PC-3 (cell line): Measurements from ENCODE around the gene PPP1R14C. TPM values are rescaled to one million over a fixed set of nuclear protein-coding genes. Genes with fewer than 3 reads are reported as not detected.

Experiments used
- ATAC-seq: fragments of 200-7000 bp; cut with Tn5 transposase; 2 replicates; pipeline ENCODE4 v1.9.1; 2020; ENCODE audit warnings: mild to moderate bottlenecking, moderate library complexity
- BruUV-seq: library from RNA; stranded (reverse); fragments of 400-500 nt; replicated peaks from 2 replicates; lab custom pipeline; 2021; lab: Mats Ljungman, UMichigan
- CTCF ChIA-PET: fragments of 300-600 bp; sonication (Branson Sonifier 250); formaldehyde crosslinking; loops from one replicate; lab custom pipeline; 2022; ENCODE audit warnings: antibody characterized with exemption; lab: Charles Lee
- POLR2A ChIA-PET: fragments of 300-600 bp; sonication (Branson Sonifier 250); formaldehyde crosslinking; loops from one replicate; lab custom pipeline; 2022; ENCODE audit warnings: antibody characterized with exemption; ENCODE audit not compliant: unreplicated experiment; lab: Charles Lee
- DNase-seq: peaks from one replicate; pipeline ENCODE4 v3.0.0-alpha.2; 2015
- H2AFZ ChIP-seq: fragments of 300-600 bp; sonication (generic); 2 replicates; pipeline ENCODE4 v1.6.0; 2016; ENCODE audit warnings: antibody characterized with exemption, low read length
- H3F3A ChIP-seq: fragments of 300-600 bp; sonication (generic); one replicate; pipeline ENCODE4 v1.6.0; 2017; ENCODE audit warnings: antibody characterized with exemption, low read length, control low read depth, mild to moderate bottlenecking; ENCODE audit not compliant: unreplicated experiment
- H3K27ac ChIP-seq: fragments of 300-600 bp; sonication (generic); 2 replicates; pipeline ENCODE4 v1.5.1; 2016; ENCODE audit warnings: mild to moderate bottlenecking, low read length
- H3K27me3 ChIP-seq: fragments of 300-600 bp; sonication (generic); 2 replicates; pipeline ENCODE4 v1.6.1; 2016; ENCODE audit warnings: low read length, mixed read lengths
- H3K36me3 ChIP-seq: fragments of 300-600 bp; sonication (generic); 2 replicates; pipeline ENCODE4 v1.6.1; 2016; ENCODE audit warnings: low read depth, mixed run types, low read length, mixed read lengths
- H3K4me1 ChIP-seq: fragments of 300-600 bp; sonication (generic); 2 replicates; pipeline ENCODE4 v1.5.1; 2016; ENCODE audit warnings: low read length; ENCODE audit not compliant: insufficient read depth
- H3K4me2 ChIP-seq: fragments of 300-600 bp; sonication (generic); 2 replicates; pipeline ENCODE4 v1.6.0; 2016; ENCODE audit warnings: low read length
- H3K4me3 ChIP-seq: fragments of 300-600 bp; sonication (generic); 2 replicates; pipeline ENCODE4 v1.5.1; 2016; ENCODE audit warnings: mild to moderate bottlenecking, low read length, mixed read lengths
- H3K79me2 ChIP-seq: fragments of 300-600 bp; sonication (generic); 2 replicates; pipeline ENCODE4 v1.6.1; 2017; ENCODE audit warnings: low read length, mixed read lengths
- H3K9ac ChIP-seq: fragments of 300-600 bp; sonication (generic); 2 replicates; pipeline ENCODE4 v1.6.0; 2016; ENCODE audit warnings: mild to moderate bottlenecking, low read length
- H3K9me2 ChIP-seq: fragments of 300-600 bp; sonication (generic); replicated peaks from 2 replicates; pipeline ENCODE4 v1.6.1; 2016; ENCODE audit warnings: mixed run types, low read length, mixed read lengths
- H3K9me3 ChIP-seq: fragments of 300-600 bp; sonication (generic); 2 replicates; pipeline ENCODE4 v1.6.1; 2016; ENCODE audit warnings: low read length, mixed read lengths
- H4K20me1 ChIP-seq: fragments of 300-600 bp; sonication (generic); 2 replicates; pipeline ENCODE4 v1.6.1; 2016; ENCODE audit warnings: low read length, mixed read lengths
- CTCF ChIP-seq: fragments of 300-600 bp; sonication (generic); conservative IDR thresholded peaks from 2 replicates; pipeline ENCODE4 v1.5.1; 2017; ENCODE audit warnings: antibody characterized with exemption, low read depth, mild to moderate bottlenecking, low read length
- EZH2 ChIP-seq: fragments of 300-600 bp; sonication (generic); IDR thresholded peaks from one replicate; pipeline ENCODE4 v1.6.1; 2017; ENCODE audit warnings: antibody characterized with exemption, mild to moderate bottlenecking, low read length; ENCODE audit not compliant: unreplicated experiment
- EZH2phosphoT487 ChIP-seq: fragments of 300-600 bp; sonication (generic); IDR thresholded peaks from 2 replicates; pipeline ENCODE4 v1.6.1; 2018; ENCODE audit warnings: mild to moderate bottlenecking, antibody characterized with exemption, low read length, borderline replicate concordance
- intact Hi-C: fragments of 100-400 bp; cut with micrococcal nuclease; formaldehyde crosslinking; loops from 2 replicates; pipeline ENCODE4 v1.9.0; 2023
- total RNA-seq: library from RNA; depleted of rRNA; stranded (reverse); fragments of >200 nt; gene quantifications from 2 replicates; pipeline ENCODE4 v1.2.3, GENCODE V29; 2014

Gene PPP1R14C
- total RNA-seq, 1 experiment from 2014 or later: 1.1 TPM

GRCh38 chr6:150145427-150145826 is 2.6 kb downstream of the PPP1R14C start:
- peaks cover 28% of the 10 kb centered on the region for H3K4me1 ChIP-seq
- H3K9me3 ChIP-seq: no peaks in the 10 kb centered on the region
- no peak overlapping the region for H3K27ac ChIP-seq
- TF ChIP-seq EZH2 (no peak), EZH2phosphoT487 (no peak), CTCF (no peak)
- DNase-seq (no peak), ATAC-seq (no peak)
- no peaks in the 10 kb centered on the region for H3F3A ChIP-seq
- no peak overlapping the region for H3K9ac ChIP-seq
- H3K9me2 ChIP-seq: no peaks in the 10 kb centered on the region
- ChIA-PET POLR2A (no interaction called here), CTCF (no interaction called here)
- H3K4me2 ChIP-seq: peak overlapping the region; percentile 65
- no peaks in the 10 kb centered on the region for H4K20me1 ChIP-seq
- peak overlapping the region; percentile 17; the same call in 1 of the 2 replicates for H3K4me3 ChIP-seq
- no peak overlapping the region for H2AFZ ChIP-seq
- H3K27me3 ChIP-seq: no peaks in the 10 kb centered on the region
- intact Hi-C loops: no loop called here
- H3K36me3 ChIP-seq: no peaks in the 10 kb centered on the region
- no TSS peak for BruUV-seq
- no peaks in the 10 kb centered on the region for H3K79me2 ChIP-seq

DNA sequence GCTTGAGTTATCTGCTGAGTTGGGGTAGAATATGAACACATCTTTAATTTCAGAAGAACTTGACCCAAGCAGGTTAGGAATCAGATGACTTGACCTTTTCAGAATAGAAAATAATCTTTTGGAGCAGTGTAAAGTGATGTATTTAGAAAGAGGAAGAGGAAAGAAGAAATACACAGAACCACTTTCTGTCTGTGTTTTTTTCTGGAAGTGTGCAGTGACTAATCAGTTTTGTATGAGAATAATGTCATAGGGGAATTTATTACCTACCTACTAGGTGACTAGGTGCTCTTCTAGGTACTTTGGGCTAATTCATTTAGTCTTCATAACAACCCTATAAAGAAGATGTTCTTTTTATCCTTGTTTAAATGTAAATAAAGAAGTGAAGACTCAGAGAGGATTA is 3.0 kb downstream of the PPP1R14C start:
- H3K36me3 ChIP-seq: no peaks in the 10 kb centered on the region
- peak overlapping the region; percentile 65 for H3K4me2 ChIP-seq
- H3K79me2 ChIP-seq: no peaks in the 10 kb centered on the region
- ChIA-PET CTCF (no interaction called here), POLR2A (no interaction called here)
- peak overlapping the region; percentile 17; the same call in 1 of the 2 replicates for H3K4me3 ChIP-seq
- H3K27ac ChIP-seq: no peak overlapping the region
- no peak overlapping the region for H3K9ac ChIP-seq
- H3K4me1 ChIP-seq: peaks cover 28% of the 10 kb centered on the region
- no peaks in the 10 kb centered on the region for H4K20me1 ChIP-seq
- BruUV-seq: no TSS peak
- no peaks in the 10 kb centered on the region for H3K9me3 ChIP-seq
- H3K27me3 ChIP-seq: no peaks in the 10 kb centered on the region
- intact Hi-C loops: no loop called here
- ATAC-seq: no peak
- no peaks in the 10 kb centered on the region for H3F3A ChIP-seq
- no peaks in the 10 kb centered on the region for H3K9me2 ChIP-seq
- peak; percentile 68 for DNase-seq
- TF ChIP-seq EZH2phosphoT487 (no peak), EZH2 (no peak), CTCF (no peak)
- no peak overlapping the region for H2AFZ ChIP-seq

DNA sequence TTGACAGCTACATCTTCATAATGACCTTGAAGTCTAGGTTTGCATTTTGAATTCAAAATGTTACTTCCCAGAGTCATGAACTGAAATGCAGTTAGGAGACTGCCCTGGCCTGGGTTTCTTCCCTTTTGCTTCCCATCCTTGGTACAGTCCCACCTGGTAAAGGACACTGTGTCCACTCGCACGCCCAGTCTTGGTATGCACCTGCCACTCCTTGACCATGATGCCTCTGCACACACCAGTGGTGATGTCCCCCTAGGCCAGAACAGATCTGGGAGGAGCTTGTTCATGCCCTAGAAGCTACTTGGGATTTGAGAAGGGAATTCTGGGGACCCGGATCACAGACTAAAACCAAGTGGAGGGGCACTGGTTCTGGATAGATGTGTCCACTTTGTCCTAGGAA is 3.6 kb downstream of the PPP1R14C start:
- peaks cover 28% of the 10 kb centered on the region for H3K4me1 ChIP-seq
- no peak overlapping the region for H3K27ac ChIP-seq
- H3K9me2 ChIP-seq: no peaks in the 10 kb centered on the region
- H3K79me2 ChIP-seq: no peaks in the 10 kb centered on the region
- no peaks in the 10 kb centered on the region for H4K20me1 ChIP-seq
- no TSS peak for BruUV-seq
- no peaks in the 10 kb centered on the region for H3K27me3 ChIP-seq
- TF ChIP-seq EZH2phosphoT487 (no peak), CTCF (no peak), EZH2 (no peak)
- no peaks in the 10 kb centered on the region for H3F3A ChIP-seq
- H3K9me3 ChIP-seq: no peaks in the 10 kb centered on the region
- H3K4me2 ChIP-seq: peak overlapping the region; percentile 65; the same call in 1 of the 2 replicates
- POLR2A ChIA-PET: no interaction called here
- no peaks in the 10 kb centered on the region for H3K36me3 ChIP-seq
- intact Hi-C loops: no loop called here
- no peak overlapping the region for H2AFZ ChIP-seq
- CTCF ChIA-PET: no interaction called here
- no peak overlapping the region for H3K9ac ChIP-seq
- no peak overlapping the region for H3K4me3 ChIP-seq
- no peak for ATAC-seq
- no peak for DNase-seq
